HT1080 (cell line): Measurements from ENCODE around the gene AGFG1. TPM values are rescaled to one million over a fixed set of nuclear protein-coding genes. Genes with fewer than 3 reads are reported as not detected.

ENCODE experiments used
- DNase-seq: peaks from one replicate; pipeline ENCODE4 v3.0.0-alpha.2; 2015; ENCODE audit warnings: low read depth
- total RNA-seq: library from RNA; depleted of rRNA; stranded (reverse); fragments of >200 nt; shearing (Covaris generic); gene quantifications from 2 replicates; pipeline ENCODE4 v1.2.3, GENCODE V29; 2014

The AGFG1 gene
- total RNA-seq, 1 experiment from 2014 or later = 106 TPM

- DNase-seq = no peak
Observed at GRCh38 chr2:227460833-227461232, 11.1 kb upstream of the AGFG1 start.

- no peak for DNase-seq
Observed at GRCh38 chr2:227461811-227462461, 10.0 kb upstream of the AGFG1 start.

- no peak for DNase-seq
Observed at GRCh38 chr2:227462462-227462951, 9.4 kb upstream of the AGFG1 start.

DNA sequence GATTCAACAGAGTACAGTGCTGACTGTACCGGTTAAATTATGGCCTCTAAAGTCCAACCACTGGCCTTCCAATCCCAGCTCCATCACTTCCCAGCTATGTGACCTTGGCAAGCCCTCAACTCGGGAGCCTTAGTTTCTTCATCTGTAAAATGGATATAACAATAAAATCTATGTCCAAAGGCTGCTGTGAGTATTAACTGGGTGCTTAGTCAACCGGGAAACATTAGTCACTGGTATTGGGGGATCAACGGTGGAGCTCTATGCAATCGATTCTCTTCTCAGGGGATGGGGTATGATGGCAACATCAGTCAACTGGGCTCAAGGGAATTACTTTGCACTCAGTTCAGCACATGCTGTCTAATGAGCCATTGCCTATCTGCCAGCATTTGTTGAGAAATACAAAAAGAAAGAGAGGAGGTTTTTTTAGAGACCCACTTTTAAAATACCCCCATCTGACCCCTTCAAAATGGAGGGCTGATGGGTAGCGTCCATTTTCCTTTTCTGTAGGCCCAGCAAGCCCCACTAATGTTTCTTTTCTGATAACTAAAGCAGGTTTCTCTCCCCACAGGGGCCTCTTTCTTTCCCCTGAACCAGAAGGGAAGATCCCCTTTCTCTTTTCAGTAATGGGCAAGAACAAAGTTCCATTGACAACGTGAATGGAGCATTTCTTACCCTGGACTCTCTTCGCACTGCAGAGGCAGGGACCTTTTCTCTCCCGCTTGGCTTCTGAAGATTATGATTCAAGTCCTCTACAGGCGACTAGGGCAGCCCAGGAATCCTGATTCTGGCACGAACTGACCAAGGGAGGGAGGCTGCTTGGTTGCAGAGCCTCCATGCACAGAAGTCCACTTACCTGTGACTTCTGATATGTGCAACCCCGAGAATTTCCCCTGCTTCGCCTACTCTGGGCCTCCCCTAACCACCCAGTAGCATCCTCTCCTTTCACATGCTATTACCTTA is 8.7 kb upstream of the AGFG1 start:
- no peak for DNase-seq

DNA sequence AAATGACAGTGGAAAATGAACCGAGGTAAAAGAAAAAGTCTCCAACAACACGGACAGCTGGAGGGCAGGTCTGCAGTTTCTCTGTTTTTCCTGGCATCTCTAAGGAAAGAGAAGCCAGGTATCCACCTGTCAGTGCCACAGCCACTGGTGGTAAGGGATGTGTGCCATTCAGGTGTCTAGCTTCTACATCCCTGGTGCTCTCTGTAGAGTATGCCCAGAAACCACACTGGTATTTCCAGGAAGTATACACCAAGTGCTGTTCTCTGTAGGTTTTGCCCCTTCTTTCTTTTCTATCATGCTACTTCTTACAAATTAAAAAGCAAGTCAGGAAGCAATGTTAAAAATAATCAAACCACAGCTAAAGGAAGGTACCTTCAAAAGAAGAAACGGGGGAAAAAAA is 7.6 kb upstream of the AGFG1 start:
- no peak for DNase-seq

DNA sequence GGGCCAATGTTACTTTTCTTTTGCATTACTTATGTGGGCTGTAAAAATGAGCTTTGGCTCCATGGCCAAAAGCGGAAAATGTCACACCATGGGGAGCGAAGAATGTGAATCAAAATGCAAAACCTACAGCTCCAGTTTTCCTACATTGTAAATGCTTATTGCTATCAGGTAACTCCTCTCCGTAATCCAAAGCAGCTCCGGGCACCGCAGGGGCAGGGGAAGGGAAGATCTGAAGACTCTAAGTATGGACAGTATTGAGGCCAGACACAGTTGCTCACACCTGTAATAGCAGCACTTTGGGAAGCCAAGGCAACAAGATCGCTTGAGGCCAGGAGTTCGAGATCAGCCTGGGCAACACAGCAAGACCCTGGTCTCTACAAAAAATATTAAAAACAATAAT is 7.1 kb upstream of the AGFG1 start:
- no peak for DNase-seq

DNA sequence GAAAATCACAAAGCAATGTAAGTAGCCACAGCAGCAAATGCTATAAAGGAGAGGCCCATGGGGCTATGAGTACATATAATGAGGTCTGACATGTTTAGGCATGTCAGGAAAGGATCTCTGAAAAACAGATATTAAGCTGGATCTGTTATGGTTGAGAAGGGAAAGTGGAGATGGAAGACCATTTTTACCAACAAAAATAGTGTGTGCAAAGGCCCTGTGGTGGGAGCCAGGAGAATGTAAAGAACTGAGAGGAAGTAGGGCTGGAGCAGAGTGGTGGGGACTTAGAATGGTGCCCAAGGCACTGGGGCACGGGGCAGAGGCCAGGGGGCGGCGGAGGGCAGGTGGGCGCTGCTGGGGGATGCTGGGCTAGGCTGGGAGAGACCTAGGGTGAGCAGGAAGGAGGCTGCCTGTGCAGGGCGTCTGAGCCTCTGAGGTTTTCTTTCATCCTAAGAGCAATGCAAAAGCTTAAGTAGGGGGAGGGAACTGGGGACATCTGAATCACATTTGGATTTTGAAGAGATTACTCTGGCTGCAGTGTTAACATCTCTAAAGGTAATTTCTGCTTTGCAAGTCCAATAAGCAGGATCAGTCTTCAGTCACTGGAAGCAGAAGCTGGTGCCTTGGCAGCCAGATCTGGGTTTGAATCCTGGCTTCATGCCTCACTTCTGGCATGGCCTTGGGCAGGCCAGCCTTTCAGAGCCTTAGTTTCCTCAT is 4.9 kb upstream of the AGFG1 start:
- no peak for DNase-seq

DNA sequence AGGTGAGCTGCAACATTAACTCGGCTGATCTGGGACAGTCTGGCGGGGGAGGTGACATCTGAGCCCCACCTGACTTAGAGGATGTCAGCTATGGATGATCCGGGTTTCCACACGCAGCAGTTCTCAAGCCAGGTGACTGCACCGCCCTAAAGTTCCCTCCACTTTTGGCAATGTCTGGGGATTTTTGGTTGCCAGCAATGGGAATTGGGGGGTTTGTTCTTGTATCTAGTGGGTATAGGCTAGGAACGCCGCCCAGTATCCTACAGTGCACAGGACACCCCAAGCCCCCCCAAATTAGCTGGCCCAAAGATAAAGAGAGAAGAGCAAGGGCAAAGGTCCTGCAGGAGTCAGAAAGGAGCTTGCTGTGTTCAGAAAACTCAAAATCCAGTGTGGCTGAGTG is 544 bp upstream of the AGFG1 start:
- DNase-seq = no peak

DNA sequence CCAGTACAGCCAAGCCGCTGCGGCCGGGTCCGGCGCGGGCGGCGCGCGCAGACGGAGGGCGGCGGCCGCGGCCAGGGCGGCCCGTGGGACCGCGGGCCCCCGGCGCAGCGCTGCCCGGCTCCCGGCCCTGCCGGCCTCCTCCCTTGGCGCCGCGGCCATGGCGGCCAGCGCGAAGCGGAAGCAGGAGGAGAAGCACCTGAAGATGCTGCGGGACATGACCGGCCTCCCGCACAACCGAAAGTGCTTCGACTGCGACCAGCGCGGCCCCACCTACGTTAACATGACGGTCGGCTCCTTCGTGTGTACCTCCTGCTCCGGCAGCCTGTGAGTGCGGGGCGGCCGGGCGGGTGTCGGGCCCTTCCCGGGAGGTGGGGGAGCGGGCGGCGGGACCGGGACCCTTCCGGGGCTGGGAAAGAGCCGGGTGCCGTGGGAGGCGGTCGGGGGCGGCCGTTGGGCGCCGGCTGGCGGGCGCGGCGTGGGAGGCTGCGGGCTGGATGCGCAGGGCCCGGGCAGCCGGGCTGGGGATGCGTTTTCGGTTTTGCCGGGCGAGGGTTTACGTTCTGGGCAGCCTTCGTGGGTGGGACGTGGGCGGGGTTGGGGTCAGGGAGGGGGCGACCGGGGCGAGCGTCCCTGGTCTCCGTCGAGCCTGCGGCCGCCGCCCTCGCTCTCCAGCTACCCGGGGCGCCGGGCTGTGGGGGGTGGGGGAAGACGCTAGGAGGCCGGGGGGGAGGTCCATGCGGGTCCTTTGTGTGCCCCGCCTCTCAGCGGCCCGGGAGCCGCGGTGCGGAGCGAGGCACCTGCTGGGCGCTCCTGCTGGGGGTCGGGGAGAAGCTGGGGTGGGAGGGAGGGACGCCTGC is 537 bp downstream of the AGFG1 start:
- DNase-seq = no peak

GRCh38 chr2:227473122-227473461 is 1.1 kb downstream of the AGFG1 start:
- DNase-seq = no peak

- no peak for DNase-seq
Observed at GRCh38 chr2:227473806-227474205, 1.9 kb downstream of the AGFG1 start.

DNA sequence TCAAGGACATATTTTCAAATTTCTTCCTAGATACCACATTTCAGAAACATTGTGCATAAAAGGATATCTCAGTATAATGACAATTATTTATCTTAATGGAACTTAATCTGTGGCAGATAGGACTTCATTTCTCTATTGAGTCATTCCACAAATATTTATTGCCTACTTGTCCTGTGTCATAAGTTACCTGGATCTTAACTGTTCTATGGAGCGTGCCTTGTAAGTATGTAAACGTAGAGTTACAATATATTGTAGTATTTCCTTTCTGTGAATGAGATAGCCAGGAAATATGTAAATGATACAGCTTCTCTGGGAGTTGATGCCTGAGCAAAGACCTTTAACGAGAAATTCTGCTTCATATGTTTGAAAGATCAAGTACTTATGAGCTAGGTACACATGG is 2.5 kb downstream of the AGFG1 start:
- DNase-seq = no peak

DNA sequence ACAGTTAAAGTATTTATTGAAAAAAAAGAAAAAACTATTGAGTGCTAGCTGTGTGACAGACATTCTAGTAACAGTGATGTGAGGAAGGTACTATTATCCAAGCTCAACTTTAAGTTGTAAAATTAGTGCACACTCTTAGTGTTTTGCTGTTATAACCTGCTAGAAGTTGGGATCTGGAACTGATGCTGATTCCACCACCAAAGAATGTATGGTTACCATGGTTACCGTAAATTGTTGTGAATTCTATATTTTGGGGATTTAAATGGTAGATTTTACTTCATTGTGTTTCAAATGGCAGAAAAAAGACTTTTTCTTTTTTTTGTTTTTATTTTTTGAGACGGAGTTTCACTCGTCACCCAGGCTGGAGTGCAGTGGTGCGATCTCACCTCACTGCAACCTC is 5.3 kb downstream of the AGFG1 start:
- no peak for DNase-seq

- DNase-seq = no peak
Observed at GRCh38 chr2:227479865-227480475, 8.0 kb downstream of the AGFG1 start.

DNA sequence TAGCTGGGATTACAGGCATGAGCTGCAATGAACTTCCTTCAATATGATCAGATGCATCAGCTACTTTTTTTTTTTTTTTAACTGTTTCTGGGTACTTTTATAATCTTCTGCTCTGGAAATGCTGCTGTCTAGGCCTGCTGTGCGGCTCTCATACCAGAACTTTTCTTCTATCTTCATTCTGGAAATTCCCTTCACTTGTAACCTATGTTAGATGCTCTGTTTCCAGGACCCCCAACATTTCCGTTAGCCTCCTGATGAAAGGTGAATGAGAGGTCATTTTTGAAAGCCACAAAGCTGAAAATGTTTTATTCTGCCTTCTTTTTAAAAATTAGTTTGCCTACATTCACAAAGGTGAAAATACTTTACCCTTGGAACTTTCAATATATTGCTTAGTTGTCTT is 8.6 kb downstream of the AGFG1 start:
- DNase-seq = no peak

GRCh38 chr2:227482638-227483340 is 10.8 kb downstream of the AGFG1 start:
- DNase-seq = no peak

GRCh38 chr2:227485429-227485828 is 13.5 kb downstream of the AGFG1 start:
- DNase-seq = no peak

DNA sequence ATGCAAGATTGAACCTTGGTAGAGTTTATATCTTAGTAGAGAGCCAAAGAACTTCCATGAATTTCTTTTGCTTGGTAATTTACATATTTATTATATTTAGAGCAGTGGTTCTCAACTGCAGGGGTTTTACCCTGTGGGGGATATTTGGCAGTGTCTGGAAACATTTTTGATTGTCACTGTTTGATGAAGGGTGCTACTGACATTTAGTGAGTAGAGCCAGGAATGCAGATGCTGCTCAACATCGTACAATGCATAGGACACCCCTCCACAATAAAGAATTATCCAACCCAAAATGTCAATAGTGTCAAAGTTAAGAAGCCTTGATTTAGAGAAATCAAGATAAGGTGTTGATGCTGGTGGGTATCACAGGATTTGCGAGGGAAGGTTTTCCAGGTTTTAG is 14.7 kb downstream of the AGFG1 start:
- no peak for DNase-seq

- no peak for DNase-seq
Observed at GRCh38 chr2:227488045-227488444, 16.1 kb downstream of the AGFG1 start.

DNA sequence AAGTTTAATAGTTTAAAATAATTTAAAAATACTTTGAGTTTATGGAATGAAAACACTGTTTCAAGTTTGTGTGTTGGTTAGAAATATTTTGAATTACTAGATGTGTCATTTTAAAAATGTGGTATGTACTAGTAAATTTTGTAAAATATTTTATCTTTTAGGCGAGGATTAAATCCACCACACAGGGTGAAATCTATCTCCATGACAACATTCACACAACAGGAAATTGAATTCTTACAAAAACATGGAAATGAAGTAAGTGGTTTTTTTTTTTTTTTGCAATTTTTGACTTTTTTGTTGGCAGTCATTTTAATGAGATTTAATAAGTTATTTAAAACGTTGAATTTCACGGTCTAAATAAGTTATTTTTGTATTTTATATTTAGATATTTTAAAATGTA is 19.4 kb downstream of the AGFG1 start:
- DNase-seq = no peak
